Measurements from ENCODE around the gene ITCH. TPM values are rescaled to one million over a fixed set of nuclear protein-coding genes. Genes with fewer than 3 reads are reported as not detected.

The ITCH gene
- total and polyA plus RNA-seq, 2 donors (not counting 3 experiments of a cell fraction or from before 2014, with no cell fraction given), result 6.4 to 57.4 TPM

- Histone ChIP-seq H3K9me3 (replicated peaks; ENCODE audit: control insufficient read depth, insufficient read depth, low read length) (no peaks in the 10 kb centered on the region), H3K36me3 (ENCODE audit: control insufficient read depth in 2 of 2, extremely low read depth in 1 of 2, insufficient read depth in 2 of 2, low read length in 2 of 2) (peaks cover 0 to 2% of the 10 kb centered on the region in 2 experiments), H3K9ac (replicated peaks; ENCODE audit: extremely low read depth, insufficient read depth, low read length) (no peak overlapping the region), H4K20me1 (replicated peaks; ENCODE audit: control insufficient read depth, extremely low read depth, insufficient read depth, low read length) (no peaks in the 10 kb centered on the region), H3K4me1 (ENCODE audit: control insufficient read depth, extremely low read depth, insufficient read depth, low read length) (peaks cover 15% of the 10 kb centered on the region), H3K4me3 (replicated peaks in 1 of 3; ENCODE audit: insufficient read depth in 1 of 3, low read depth in 1 of 3, low read length in 3 of 3) (no peak overlapping the region), H3K27me3 (ENCODE audit: control insufficient read depth in 2 of 2, insufficient read depth in 2 of 2, low read length in 2 of 2) (no peaks in the 10 kb centered on the region), H3K4me2 (ENCODE audit: insufficient read depth, low read length) (no peak overlapping the region), H3K79me2 (ENCODE audit: control insufficient read depth, insufficient read depth, low read length) (peaks cover 3% of the 10 kb centered on the region), H3K27ac (ENCODE audit: insufficient read depth, low read depth, low read length) (no peak overlapping the region), H2AFZ (ENCODE audit: low read depth, low read length) (no peak overlapping the region), H3K9me1 (replicated peaks; ENCODE audit: control insufficient read depth, extremely low read depth, insufficient read depth, low read length) (no peaks in the 10 kb centered on the region)
- TF ChIP-seq FOS (IDR thresholded peaks at IDR 0.05; ENCODE audit: borderline replicate concordance, insufficient read depth, low read length) (no peak), POLR2AphosphoS5 (IDR thresholded peaks at IDR 0.05; ENCODE audit: insufficient read depth, low read depth, low read length) (no peak), GATA2 (IDR thresholded peaks at IDR 0.05; ENCODE audit: insufficient read depth, insufficient read length, low read depth, low read length) (no peak), MAX (IDR thresholded peaks at IDR 0.05; ENCODE audit: insufficient read depth, insufficient read length) (no peak), POLR2A (IDR thresholded peaks at IDR 0.05; ENCODE audit: low read depth, low read length) (no peak), MYC (IDR thresholded peaks at IDR 0.05; ENCODE audit: low read depth, low read length) (no peak)
- ChIA-PET POLR2A (no interaction called here), CTCF (interaction anchor here (1.8 kb wide), 1 partner anchor 243 kb away, joined by 5 read pairs; no protein-coding TSS in a partner anchor)
- DNase-seq (ENCODE audit: low read depth, low spot score) (no peak), FAIRE-seq (no peak)
- intact Hi-C loops (cut with micrococcal nuclease), result no loop called here
- no TSS peak for BruUV-seq (replicated peaks)
- dilution Hi-C loops (cut with MboI; ENCODE audit: extremely low pct_ligation_motif_present, low sequenced_read_pairs), result no loop called here
Measured at GRCh38 chr20:34433391-34433790, 70.3 kb downstream of the ITCH start.

GRCh38 chr20:34435589-34435988 is 72.5 kb downstream of the ITCH start:
- POLR2A ChIA-PET, result no interaction called here
- Histone ChIP-seq H3K4me2 (ENCODE audit: insufficient read depth, low read length) (no peak overlapping the region), H3K9me1 (replicated peaks; ENCODE audit: control insufficient read depth, extremely low read depth, insufficient read depth, low read length) (no peaks in the 10 kb centered on the region), H3K4me3 (replicated peaks in 1 of 3; ENCODE audit: insufficient read depth in 1 of 3, low read depth in 1 of 3, low read length in 3 of 3) (no peak overlapping the region), H3K36me3 (ENCODE audit: control insufficient read depth in 2 of 2, extremely low read depth in 1 of 2, insufficient read depth in 2 of 2, low read length in 2 of 2) (peaks cover 2 to 5% of the 10 kb centered on the region in 2 experiments), H2AFZ (ENCODE audit: low read depth, low read length) (no peak overlapping the region), H3K9ac (replicated peaks; ENCODE audit: extremely low read depth, insufficient read depth, low read length) (no peak overlapping the region), H3K4me1 (ENCODE audit: control insufficient read depth, extremely low read depth, insufficient read depth, low read length) (peaks cover 15% of the 10 kb centered on the region), H4K20me1 (replicated peaks; ENCODE audit: control insufficient read depth, extremely low read depth, insufficient read depth, low read length) (no peaks in the 10 kb centered on the region), H3K27me3 (ENCODE audit: control insufficient read depth in 2 of 2, insufficient read depth in 2 of 2, low read length in 2 of 2) (no peaks in the 10 kb centered on the region), H3K79me2 (ENCODE audit: control insufficient read depth, insufficient read depth, low read length) (peaks cover 3% of the 10 kb centered on the region), H3K9me3 (replicated peaks; ENCODE audit: control insufficient read depth, insufficient read depth, low read length) (no peaks in the 10 kb centered on the region), H3K27ac (ENCODE audit: insufficient read depth, low read depth, low read length) (no peak overlapping the region)
- intact Hi-C loops (cut with micrococcal nuclease), result no loop called here
- no TSS peak for BruUV-seq (replicated peaks)
- no peak for FAIRE-seq
- no peak for TF ChIP-seq POLR2AphosphoS5 (IDR thresholded peaks at IDR 0.05; ENCODE audit: insufficient read depth, low read depth, low read length)
- no peak for TF ChIP-seq EZH2 (IDR thresholded peaks at IDR 0.05; ENCODE audit: borderline replicate concordance, low read depth, low read length, severe bottlenecking)
- no peak for TF ChIP-seq GATA2 (IDR thresholded peaks at IDR 0.05; ENCODE audit: insufficient read depth, insufficient read length, low read depth, low read length)
- no peak for TF ChIP-seq FOS (IDR thresholded peaks at IDR 0.05; ENCODE audit: borderline replicate concordance, insufficient read depth, low read length)
- no peak for DNase-seq (ENCODE audit: low read depth, low spot score)
- dilution Hi-C loops (cut with MboI; ENCODE audit: extremely low pct_ligation_motif_present, low sequenced_read_pairs), result no loop called here
- CTCF ChIA-PET, result interaction anchor here (3.3 kb wide), 1 partner anchor 123 kb away, joined by 42 read pairs; no protein-coding TSS in a partner anchor

Data from endothelial cell of umbilical vein (primary cell).